Loucy (cell line): ENCODE data around the gene NOL4L.

Experiments used
- H2AFZ ChIP-seq: fragments of 200-600 bp; sonication (generic); 2 replicates; pipeline ENCODE4 v1.6.0; 2016; ENCODE audit warnings: antibody characterized with exemption, mild to moderate bottlenecking, low read length, moderate library complexity
- H3F3A ChIP-seq: fragments of 200-600 bp; 2 replicates; pipeline ENCODE4 v1.6.0; 2016; ENCODE audit warnings: antibody characterized with exemption, low read depth, mild to moderate bottlenecking
- H3K27me3 ChIP-seq: fragments of 200-600 bp; sonication (generic); 2 replicates; pipeline ENCODE4 v1.6.1; 2014; ENCODE audit warnings: low read length, mild to moderate bottlenecking; ENCODE audit not compliant: insufficient read depth, poor library complexity, severe bottlenecking
- H3K36me3 ChIP-seq: fragments of 200-600 bp; sonication (generic); 2 replicates; pipeline ENCODE4 v1.6.1; 2016; ENCODE audit warnings: low read length; ENCODE audit not compliant: insufficient read depth
- H3K4me1 ChIP-seq: fragments of 200-600 bp; sonication (generic); 2 replicates; pipeline ENCODE4 v1.5.1; 2014; ENCODE audit warnings: low read length, mild to moderate bottlenecking; ENCODE audit not compliant: insufficient read depth, poor library complexity, severe bottlenecking
- H3K4me2 ChIP-seq: fragments of 200-600 bp; sonication (generic); 2 replicates; pipeline ENCODE4 v1.6.0; 2014; ENCODE audit warnings: antibody characterized with exemption, low read length, low read depth, mild to moderate bottlenecking; ENCODE audit not compliant: poor library complexity, severe bottlenecking
- H3K4me3 ChIP-seq: fragments of 200-600 bp; sonication (generic); 2 replicates; pipeline ENCODE4 v1.5.1; 2014; ENCODE audit warnings: low read length, mild to moderate bottlenecking, mixed read lengths; ENCODE audit not compliant: poor library complexity, severe bottlenecking
- H3K79me2 ChIP-seq: fragments of 200-600 bp; sonication (generic); 2 replicates; pipeline ENCODE4 v1.6.1; 2014; ENCODE audit warnings: low read length; ENCODE audit not compliant: insufficient read depth
- H3K9ac ChIP-seq: fragments of 200-600 bp; sonication (generic); 2 replicates; pipeline ENCODE4 v1.6.0; 2014; ENCODE audit warnings: mild to moderate bottlenecking, low read depth, low read length, moderate library complexity; ENCODE audit not compliant: poor library complexity, severe bottlenecking
- H3K9me2 ChIP-seq: fragments of 200-600 bp; sonication (generic); replicated peaks from 2 replicates; pipeline ENCODE4 v1.6.1; 2016; ENCODE audit warnings: low read depth, low read length, mixed read lengths
- H3K9me3 ChIP-seq: fragments of 200-600 bp; sonication (generic); 2 replicates; pipeline ENCODE4 v1.6.1; 2014; ENCODE audit warnings: mild to moderate bottlenecking, antibody characterized with exemption, low read length, low read depth; ENCODE audit not compliant: insufficient read depth
- H4K20me1 ChIP-seq: fragments of 200-600 bp; sonication (generic); 2 replicates; pipeline ENCODE4 v1.6.0; 2014; ENCODE audit warnings: antibody characterized with exemption, low read length, mild to moderate bottlenecking; ENCODE audit not compliant: insufficient read depth, poor library complexity, severe bottlenecking
- EZH2phosphoT487 ChIP-seq: fragments of 200-600 bp; IDR thresholded peaks from 2 replicates; pipeline ENCODE4 v1.6.1; 2018; ENCODE audit warnings: antibody characterized with exemption, mild to moderate bottlenecking, moderate library complexity, borderline replicate concordance
- TF ChIP-seq, protein P1 (sequence below): fragments of 200-600 bp; sonication (generic); conservative IDR thresholded peaks from 2 replicates; pipeline ENCODE4 v1.5.1; 2014; ENCODE audit warnings: mild to moderate bottlenecking, antibody characterized with exemption, low read length

The NOL4L gene

DNA sequence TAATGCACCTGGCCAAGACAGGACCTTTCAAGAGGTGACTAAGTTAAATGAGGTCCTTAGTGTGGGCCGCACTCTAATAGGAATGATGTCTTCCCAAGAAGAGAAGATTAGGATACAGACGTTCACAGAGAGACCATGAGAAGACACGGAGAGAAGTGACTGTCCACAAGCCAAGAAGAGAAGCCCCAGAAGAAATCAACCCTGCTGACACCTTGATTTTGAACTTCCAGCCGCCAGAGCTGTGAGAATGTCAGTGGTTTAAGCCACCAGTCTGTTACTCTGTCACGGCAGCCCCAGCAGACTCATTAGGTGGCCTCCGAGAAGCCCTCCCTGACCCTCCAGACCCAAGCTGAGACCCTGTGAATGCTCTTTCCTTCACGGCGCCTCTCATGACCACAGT lies 29.5 kb downstream of the NOL4L start:
- no peaks in the 10 kb centered on the region for H3K9me2 ChIP-seq
- TF ChIP-seq, protein P1, sequence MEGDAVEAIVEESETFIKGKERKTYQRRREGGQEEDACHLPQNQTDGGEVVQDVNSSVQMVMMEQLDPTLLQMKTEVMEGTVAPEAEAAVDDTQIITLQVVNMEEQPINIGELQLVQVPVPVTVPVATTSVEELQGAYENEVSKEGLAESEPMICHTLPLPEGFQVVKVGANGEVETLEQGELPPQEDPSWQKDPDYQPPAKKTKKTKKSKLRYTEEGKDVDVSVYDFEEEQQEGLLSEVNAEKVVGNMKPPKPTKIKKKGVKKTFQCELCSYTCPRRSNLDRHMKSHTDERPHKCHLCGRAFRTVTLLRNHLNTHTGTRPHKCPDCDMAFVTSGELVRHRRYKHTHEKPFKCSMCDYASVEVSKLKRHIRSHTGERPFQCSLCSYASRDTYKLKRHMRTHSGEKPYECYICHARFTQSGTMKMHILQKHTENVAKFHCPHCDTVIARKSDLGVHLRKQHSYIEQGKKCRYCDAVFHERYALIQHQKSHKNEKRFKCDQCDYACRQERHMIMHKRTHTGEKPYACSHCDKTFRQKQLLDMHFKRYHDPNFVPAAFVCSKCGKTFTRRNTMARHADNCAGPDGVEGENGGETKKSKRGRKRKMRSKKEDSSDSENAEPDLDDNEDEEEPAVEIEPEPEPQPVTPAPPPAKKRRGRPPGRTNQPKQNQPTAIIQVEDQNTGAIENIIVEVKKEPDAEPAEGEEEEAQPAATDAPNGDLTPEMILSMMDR: no peak
- no peak for TF ChIP-seq EZH2phosphoT487
- H3K9me3 ChIP-seq: no peaks in the 10 kb centered on the region
- H3K4me1 ChIP-seq: peaks cover 33% of the 10 kb centered on the region
- peaks cover 94% of the 10 kb centered on the region for H3K79me2 ChIP-seq
- H3F3A ChIP-seq: no peaks in the 10 kb centered on the region
- H3K36me3 ChIP-seq: peaks cover 16% of the 10 kb centered on the region; the same call in 1 of the 2 replicates
- H3K9ac ChIP-seq: no peak overlapping the region
- no peak overlapping the region for H2AFZ ChIP-seq
- H4K20me1 ChIP-seq: peaks cover 49% of the 10 kb centered on the region
- no peak overlapping the region for H3K4me2 ChIP-seq
- no peak overlapping the region for H3K4me3 ChIP-seq
- H3K27me3 ChIP-seq: no peaks in the 10 kb centered on the region

DNA sequence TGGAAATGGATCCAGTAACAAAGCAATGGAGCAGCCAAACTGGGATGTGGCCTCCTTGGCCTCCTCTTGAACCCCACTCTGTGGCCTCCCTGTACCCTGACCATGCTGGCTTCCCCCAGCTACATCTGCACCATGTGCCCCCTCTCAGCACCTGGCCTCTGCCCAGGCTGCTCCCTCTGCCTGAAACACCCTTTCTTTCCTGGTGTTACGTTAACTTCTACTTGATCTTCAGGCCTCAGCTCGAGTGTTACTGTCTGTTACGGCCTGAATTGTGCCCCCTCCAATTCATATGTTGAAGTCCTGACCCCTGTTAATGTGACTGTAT lies 30.2 kb downstream of the NOL4L start:
- Histone ChIP-seq H3K36me3 (peaks cover 16% of the 10 kb centered on the region; the same call in 1 of the 2 replicates), H3K9me2 (no peaks in the 10 kb centered on the region), H3K79me2 (peaks cover 93% of the 10 kb centered on the region), H3K9me3 (no peaks in the 10 kb centered on the region), H3F3A (no peaks in the 10 kb centered on the region), H3K4me2 (no peak overlapping the region), H3K27me3 (no peaks in the 10 kb centered on the region), H3K4me3 (no peak overlapping the region), H3K9ac (peak overlapping the region; percentile 9), H2AFZ (no peak overlapping the region), H4K20me1 (peaks cover 42% of the 10 kb centered on the region), H3K4me1 (peaks cover 28% of the 10 kb centered on the region)
- TF ChIP-seq, protein P1: no peak
- TF ChIP-seq EZH2phosphoT487: no peak

DNA sequence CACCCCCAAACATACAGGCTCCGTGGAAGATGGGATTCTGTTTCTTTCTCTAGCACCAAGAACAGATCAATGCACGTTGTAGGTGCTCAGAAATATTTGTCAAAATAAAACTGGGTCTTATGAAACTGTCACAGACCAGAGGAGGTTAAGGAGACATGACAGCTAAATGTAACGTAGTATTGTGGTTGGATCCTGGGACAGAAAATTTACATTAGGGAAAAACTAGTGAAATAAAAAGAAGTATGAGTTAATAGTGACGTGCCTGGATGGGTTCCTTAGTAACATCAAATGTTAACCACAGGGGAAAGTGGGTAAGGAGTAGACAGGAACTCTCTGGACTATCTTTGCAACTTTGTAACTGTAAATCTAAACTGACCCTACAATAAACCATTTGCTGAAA lies 31.5 kb downstream of the NOL4L start:
- Histone ChIP-seq H3K9ac (peak overlapping the region; percentile 28), H3K79me2 (peaks cover 91% of the 10 kb centered on the region), H4K20me1 (peaks cover 33% of the 10 kb centered on the region), H3F3A (no peaks in the 10 kb centered on the region), H3K9me2 (no peaks in the 10 kb centered on the region), H3K36me3 (peaks cover 20% of the 10 kb centered on the region; the same call in 1 of the 2 replicates), H3K9me3 (no peaks in the 10 kb centered on the region), H3K4me3 (no peak overlapping the region), H3K4me2 (no peak overlapping the region), H3K4me1 (peaks cover 24% of the 10 kb centered on the region), H3K27me3 (no peaks in the 10 kb centered on the region), H2AFZ (no peak overlapping the region)
- TF ChIP-seq, protein P1: no peak
- TF ChIP-seq EZH2phosphoT487: no peak
